Gastroesophageal sphincter (tissue), 4 donors: Measurements from ENCODE around the gene EPHA4. TPM values are rescaled to one million over a fixed set of nuclear protein-coding genes. Genes with fewer than 3 reads are reported as not detected.
A peak's percentile ranks its signal among the peaks of the same experiment; 100 is the strongest.

Experiments
- ATAC-seq: fragments of 150-250 bp; one replicate; pipeline ENCODE4 v1.9.1; 2016; ENCODE audit warnings: mild to moderate bottlenecking, moderate library complexity
- H3K27ac ChIP-seq, 4 donors: fragments of 200-600 bp; sonication (generic) in 3 of 4; 1 replicate in 3 of 4; 2 replicates in 1 of 4; pipeline ENCODE4 v1.5.1; 2016 to 2019
- H3K27me3 ChIP-seq: fragments of 200-600 bp; sonication (generic); one replicate; pipeline ENCODE4 v1.5.1; 2019
- H3K36me3 ChIP-seq, 2 donors: fragments of 200-600 bp; sonication (generic); one replicate each; pipeline ENCODE4 v1.5.1; 2019; ENCODE audit warnings: control low read depth in 1 of 2
- H3K4me1 ChIP-seq, 3 donors: fragments of 200-600 bp; sonication (generic); 1 replicate in 2 of 3; 2 replicates in 1 of 3; pipeline ENCODE4 v1.5.1; 2016 to 2019; ENCODE audit warnings: control low read depth in 2 of 3
- H3K4me3 ChIP-seq, 2 donors: fragments of 200-600 bp; sonication (generic); one replicate each; pipeline ENCODE4 v1.5.1; 2019; ENCODE audit warnings: mild to moderate bottlenecking in 1 of 2, moderate library complexity in 1 of 2
- H3K9me3 ChIP-seq, 3 donors: fragments of 200-600 bp; sonication (generic); one replicate each; pipeline ENCODE4 v1.5.1; 2017 to 2019; ENCODE audit warnings: control low read depth in 2 of 3
- CTCF ChIP-seq, 4 experiments: fragments of 200-600 bp in 2 of 4; fragments of 450-650 bp in 2 of 4; sonication (generic) in 1 of 4; IDR thresholded peaks; one replicate each; pipeline ENCODE4 v1.5.1; 2017 to 2019; ENCODE audit warnings: antibody characterized with exemption in 4 of 4, mild to moderate bottlenecking in 2 of 4, moderate library complexity in 2 of 4
- EP300 ChIP-seq: sonication (generic); formaldehyde crosslinking; IDR thresholded peaks from one replicate; pipeline ENCODE4 v1.6.1; 2017; ENCODE audit warnings: antibody characterized with exemption, mild to moderate bottlenecking
- POLR2A ChIP-seq, 2 donors: fragments of 450-650 bp; IDR thresholded peaks; one replicate each; pipeline ENCODE4 v1.6.1; 2017; ENCODE audit warnings: antibody characterized with exemption in 2 of 2, mild to moderate bottlenecking in 2 of 2, moderate library complexity in 1 of 2
- POLR2AphosphoS5 ChIP-seq: sonication (generic); formaldehyde crosslinking; IDR thresholded peaks from one replicate; pipeline ENCODE4 v1.6.1; 2017; ENCODE audit warnings: antibody characterized with exemption
- WGBS, 2 donors: methylation state at CpG; one replicate each; pipeline ENCODE4 v1.1.5; 2018; ENCODE audit warnings: low coverage in 1 of 2; 5-methylcytosine and 5-hydroxymethylcytosine counted together
- total RNA-seq, 4 donors: library from RNA; depleted of rRNA; stranded (reverse); fragments of >200 nt; gene quantifications; one replicate each; pipeline ENCODE4 v1.1.0, GENCODE V29; 2016

EPHA4 gene
- total RNA-seq, 4 donors from 2014 or later, result 21.3 to 41.2 (median 31.6) TPM

DNA sequence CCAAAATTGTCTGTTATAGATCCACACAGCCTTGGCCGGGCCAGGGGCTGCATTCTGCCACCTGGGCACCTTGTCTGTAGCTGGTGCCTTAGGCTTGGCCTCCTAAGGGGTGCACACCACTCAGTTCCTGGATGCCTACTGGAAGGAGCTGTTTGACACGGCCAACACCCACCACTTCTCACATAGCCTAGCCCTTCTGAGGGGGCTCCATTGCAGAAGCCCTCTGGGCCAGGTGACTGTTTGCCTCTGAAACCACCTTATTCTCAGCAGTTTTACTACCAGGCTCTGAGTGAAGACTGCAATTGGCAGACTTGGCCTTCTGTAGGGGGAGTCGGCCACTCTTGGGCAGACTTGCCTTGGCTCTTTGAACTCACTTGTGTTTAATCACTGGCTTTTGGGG lies 39.5 kb downstream of the EPHA4 start:
- WGBS, 2 donors, result no CpG with 5 or more reads among the region's 3 CpGs

GRCh38 chr2:221530653-221531037 lies 41.5 kb downstream of the EPHA4 start:
- ATAC-seq, result no peak
- Histone ChIP-seq H3K27me3 (no peaks in the 10 kb centered on the region), H3K36me3 (no peaks in the 10 kb centered on the region), H3K4me1 (peaks cover 0 to 17% (median 0%) of the 10 kb centered on the region in 3 donors), H3K9me3 (no peaks in the 10 kb centered on the region), H3K4me3 (no peak overlapping the region), H3K27ac (peak overlapping the region in 1 of 4 donors; percentile 5)
- TF ChIP-seq CTCF (IDR thresholded peaks at IDR 0.05) (no peak), EP300 (no peak), POLR2A (IDR thresholded peaks at IDR 0.05) (no peak)
- WGBS, 2 donors, result 89% methylated on average over 2 of the region's 2 CpGs; no CpG with 5 or more reads in 1 of the 2 donors

More for the DNA sequence above, 39.5 kb downstream of the EPHA4 start:
- TF ChIP-seq CTCF (IDR thresholded peaks at IDR 0.05) (no peak), POLR2A (IDR thresholded peaks at IDR 0.05) (no peak), EP300 (no peak), POLR2AphosphoS5 (no peak)
- H3K4me3 ChIP-seq, result no peak overlapping the region
- no peaks in the 10 kb centered on the region for H3K36me3 ChIP-seq
- no peak for ATAC-seq
- H3K4me1 ChIP-seq, result peaks cover 0 to 17% (median 0%) of the 10 kb centered on the region in 3 donors
- no peaks in the 10 kb centered on the region for H3K9me3 ChIP-seq
- no peaks in the 10 kb centered on the region for H3K27me3 ChIP-seq
- no peak overlapping the region for H3K27ac ChIP-seq

DNA sequence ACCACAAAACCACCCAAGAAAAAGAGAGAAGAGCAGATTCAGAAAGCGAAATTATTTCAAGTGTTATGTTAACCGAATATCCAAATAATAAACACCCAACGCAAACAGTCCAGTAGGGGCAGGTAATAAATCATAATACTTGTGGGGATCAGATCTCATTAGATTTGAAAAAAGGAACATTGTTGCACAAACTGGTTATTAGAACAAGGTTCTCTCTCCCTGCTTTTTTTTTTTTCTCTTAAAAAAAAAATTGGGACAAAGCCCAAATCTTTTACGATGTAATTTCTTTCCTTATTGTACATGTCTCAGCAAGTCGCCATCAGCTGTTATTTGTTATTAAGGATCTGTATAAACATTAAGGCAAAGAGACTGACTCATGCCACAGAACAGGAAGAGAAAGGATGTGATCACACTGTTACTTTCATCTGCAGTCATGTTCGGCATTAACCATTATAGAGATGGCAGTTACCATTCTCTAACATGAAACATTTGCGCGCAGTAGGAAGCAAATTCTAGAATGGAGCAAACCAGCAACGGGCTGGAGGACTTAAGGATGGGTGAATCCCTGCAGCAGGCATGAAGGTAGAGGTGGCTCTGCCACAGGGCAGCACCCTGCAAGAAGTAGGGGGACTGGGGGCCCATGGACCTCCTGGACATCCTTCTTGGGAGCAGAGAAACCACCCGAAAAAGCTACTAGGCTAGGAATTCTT lies 42.0 kb downstream of the EPHA4 start:
- TF ChIP-seq POLR2AphosphoS5 (no peak), EP300 (no peak), POLR2A (IDR thresholded peaks at IDR 0.05) (no peak), CTCF (IDR thresholded peaks at IDR 0.05) (no peak)
- no peak overlapping the region for H3K4me3 ChIP-seq
- ATAC-seq, result no peak

DNA sequence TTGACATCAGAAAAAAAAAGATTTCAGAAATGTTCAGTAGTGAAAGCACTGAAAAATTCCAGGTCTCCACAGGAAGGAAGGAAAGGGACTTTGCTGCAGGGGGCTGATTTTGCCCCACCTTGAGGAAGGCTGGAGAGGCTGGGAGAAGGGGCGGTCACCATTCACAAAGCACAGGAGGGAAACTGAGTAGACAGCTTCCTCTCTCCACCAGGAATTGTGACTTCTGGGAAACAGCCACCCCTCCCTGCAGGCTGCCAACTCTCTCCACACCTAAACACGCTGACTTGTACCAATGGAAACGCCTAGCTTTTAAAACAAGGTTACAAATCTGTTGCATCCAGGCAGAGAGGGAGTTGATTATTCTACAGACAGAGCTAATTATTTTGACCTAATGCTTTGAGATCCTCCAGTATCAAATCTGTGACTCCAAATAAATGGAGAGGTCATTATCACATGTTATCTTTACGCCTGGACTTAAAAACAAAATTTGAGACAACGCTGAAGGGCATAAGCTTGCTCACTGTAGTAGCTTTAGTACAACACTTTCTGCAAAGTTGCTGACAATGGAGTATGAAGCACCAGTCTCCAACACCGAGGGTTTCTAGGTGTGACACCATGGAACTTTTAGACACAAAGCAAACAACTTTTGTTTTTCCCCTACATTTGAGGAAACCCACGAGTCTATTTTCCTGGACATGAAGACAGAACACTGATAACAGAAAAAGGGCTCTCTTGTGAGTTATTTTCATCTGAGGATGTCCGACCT lies 42.7 kb downstream of the EPHA4 start:
- Histone ChIP-seq H3K4me3 (no peak overlapping the region), H3K27ac (no peak overlapping the region), H3K27me3 (no peaks in the 10 kb centered on the region), H3K9me3 (no peaks in the 10 kb centered on the region), H3K36me3 (no peaks in the 10 kb centered on the region), H3K4me1 (peaks cover 0 to 17% (median 0%) of the 10 kb centered on the region in 3 donors)
- no peak for ATAC-seq
- no peak for TF ChIP-seq POLR2AphosphoS5
- no peak for TF ChIP-seq CTCF (IDR thresholded peaks at IDR 0.05)
- no peak for TF ChIP-seq POLR2A (IDR thresholded peaks at IDR 0.05)
- no peak for TF ChIP-seq EP300
- 69 to 88% methylated on average over 6 to 7 of the region's 8 CpGs for WGBS, 2 donors

More for the DNA sequence above, 42.0 kb downstream of the EPHA4 start:
- Histone ChIP-seq H3K9me3 (no peaks in the 10 kb centered on the region), H3K4me1 (peaks cover 0 to 17% (median 0%) of the 10 kb centered on the region in 3 donors), H3K27ac (peak overlapping the region in 1 of 4 donors; percentile 5), H3K36me3 (no peaks in the 10 kb centered on the region), H3K27me3 (no peaks in the 10 kb centered on the region)
- 43 to 62% methylated on average over 7 to 10 of the region's 10 CpGs for WGBS, 2 donors
